HG03095 (cell line): ENCODE data around the gene CIAO3.

Source experiments
- ATAC-seq: cut with Tn5 transposase; IDR thresholded peaks from one replicate; pipeline ENCODE4 v1.9.1; 2021; ENCODE audit warnings: moderate library complexity; ENCODE audit not compliant: unreplicated experiment

CIAO3 gene

DNA sequence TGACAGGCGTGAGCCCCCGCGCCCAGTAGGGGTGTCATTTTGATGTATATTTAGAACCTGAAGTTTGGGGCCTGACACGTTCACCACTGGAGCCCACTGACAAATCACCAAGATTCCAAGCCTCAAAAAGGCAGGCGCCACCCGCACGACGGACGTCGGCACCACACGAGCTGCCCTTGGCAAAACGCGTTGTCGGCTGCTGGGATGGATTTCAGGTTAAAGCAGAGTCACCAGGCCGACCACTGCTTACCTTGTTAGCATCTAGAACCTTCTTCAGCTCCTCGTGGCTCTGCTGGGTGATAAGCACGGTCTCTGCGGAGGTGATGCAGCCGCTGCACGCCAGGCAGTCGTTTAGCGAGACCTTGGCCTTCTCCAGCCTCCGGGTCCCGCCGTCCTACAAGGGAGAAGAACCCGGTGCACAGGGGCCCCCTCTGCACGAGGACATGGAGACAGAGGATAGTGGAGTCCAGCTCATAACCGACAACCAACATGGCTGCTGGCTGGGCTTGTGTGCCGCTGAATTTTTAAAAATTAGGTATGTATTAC lies 3.8 kb downstream of the CIAO3 start:
- ATAC-seq = no peak

DNA sequence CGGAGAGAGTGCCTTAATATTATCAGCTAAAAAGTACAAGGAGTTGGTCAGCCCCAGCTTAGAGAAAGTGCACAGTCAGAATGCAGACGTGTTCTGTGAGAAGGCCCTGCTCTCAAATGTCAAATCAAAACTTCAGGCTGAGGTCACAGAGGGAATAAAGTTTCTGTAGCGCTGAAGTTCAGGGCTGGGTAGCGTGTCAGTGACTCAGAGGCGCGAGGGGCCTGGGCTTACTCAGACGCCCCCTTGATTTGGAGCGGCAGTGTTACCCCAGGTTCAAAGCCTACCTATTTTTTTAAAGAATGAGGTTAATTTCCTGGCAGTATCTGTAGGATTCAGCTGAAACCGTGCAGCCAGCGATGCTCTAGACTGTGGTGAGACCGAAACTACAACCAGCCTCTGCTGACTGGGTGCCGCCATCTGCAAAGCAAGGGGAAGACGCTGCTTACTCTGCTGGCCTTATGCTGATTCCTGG lies 4.8 kb downstream of the CIAO3 start:
- ATAC-seq = no peak

DNA sequence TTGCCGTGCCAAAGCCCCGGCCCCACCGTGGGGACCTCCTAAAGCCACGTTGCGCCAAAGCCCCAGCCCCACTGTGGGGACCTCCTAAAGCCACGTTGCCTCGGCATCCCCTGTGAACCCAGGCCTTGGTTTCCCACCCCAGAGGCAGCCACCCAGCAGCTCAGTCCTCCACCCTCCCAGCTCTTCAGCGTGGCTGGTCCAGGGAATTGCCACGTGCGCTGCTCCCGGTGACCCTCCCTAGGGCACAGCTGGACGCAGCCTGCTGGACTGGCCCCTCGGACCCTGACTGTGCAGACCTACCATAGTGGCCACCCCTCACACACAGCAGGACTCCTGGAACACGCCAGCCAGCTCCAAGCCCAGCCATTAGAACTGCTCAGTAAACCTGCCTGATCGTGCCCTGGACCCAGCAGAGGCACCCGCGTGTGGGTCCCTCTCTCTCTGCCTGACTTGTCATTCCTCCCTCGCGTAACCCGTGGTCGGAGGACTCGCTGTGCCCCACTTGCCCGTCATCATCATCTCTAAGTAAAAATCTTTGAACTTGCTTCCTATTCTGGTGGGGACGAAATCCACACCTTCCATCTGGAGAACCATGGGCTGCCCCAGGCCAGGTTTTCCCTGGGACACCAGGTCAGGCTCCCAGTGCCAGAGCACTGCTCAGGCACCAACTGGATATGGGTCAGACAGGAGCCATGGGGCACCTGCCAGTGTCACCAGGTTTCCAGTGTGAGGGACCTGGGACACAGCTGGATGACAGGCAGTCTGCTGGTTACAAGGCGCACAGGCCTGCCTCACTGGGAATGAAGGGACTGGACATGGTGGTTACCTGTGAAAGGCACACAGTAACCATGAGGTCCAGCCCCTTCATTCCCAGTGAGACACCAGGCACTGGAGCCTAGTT lies 5.6 kb downstream of the CIAO3 start:
- ATAC-seq = no peak

DNA sequence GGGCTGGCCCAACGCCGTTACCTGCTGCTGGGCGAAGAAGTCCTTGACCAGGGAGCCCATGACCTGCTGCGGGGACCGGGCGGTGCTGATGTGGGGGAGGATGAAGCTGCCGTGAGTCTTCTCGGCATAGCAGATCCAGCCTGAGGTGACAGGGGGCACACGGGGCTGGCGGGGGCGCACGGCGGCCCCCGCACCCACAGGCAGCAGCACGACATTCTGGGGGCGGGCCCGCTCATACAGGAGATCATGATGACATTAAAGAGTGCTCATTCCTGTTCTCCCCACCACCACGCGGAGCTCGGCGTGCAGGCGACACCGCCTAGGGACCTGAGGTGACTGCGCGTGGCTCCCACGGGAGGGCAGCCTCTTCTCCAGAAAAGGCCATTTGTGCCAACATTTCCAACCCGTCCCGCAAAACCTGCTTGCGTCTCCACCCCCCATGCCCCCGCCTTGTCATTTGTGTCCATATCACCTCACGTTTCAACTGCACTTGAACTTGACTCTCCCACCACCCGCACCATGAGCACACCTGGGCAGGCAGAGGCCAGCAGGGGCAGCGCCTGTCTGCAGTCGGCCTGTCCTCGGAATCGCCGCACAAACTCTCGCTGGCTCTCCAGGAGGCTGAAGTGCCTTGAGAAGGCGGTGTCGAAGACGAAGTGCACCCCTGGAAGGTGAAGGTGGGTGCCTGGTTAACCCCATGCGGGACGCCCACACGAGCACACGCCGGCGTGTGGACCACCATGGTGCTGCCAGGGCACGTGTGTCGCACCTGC lies 6.4 kb downstream of the CIAO3 start:
- ATAC-seq = no peak

DNA sequence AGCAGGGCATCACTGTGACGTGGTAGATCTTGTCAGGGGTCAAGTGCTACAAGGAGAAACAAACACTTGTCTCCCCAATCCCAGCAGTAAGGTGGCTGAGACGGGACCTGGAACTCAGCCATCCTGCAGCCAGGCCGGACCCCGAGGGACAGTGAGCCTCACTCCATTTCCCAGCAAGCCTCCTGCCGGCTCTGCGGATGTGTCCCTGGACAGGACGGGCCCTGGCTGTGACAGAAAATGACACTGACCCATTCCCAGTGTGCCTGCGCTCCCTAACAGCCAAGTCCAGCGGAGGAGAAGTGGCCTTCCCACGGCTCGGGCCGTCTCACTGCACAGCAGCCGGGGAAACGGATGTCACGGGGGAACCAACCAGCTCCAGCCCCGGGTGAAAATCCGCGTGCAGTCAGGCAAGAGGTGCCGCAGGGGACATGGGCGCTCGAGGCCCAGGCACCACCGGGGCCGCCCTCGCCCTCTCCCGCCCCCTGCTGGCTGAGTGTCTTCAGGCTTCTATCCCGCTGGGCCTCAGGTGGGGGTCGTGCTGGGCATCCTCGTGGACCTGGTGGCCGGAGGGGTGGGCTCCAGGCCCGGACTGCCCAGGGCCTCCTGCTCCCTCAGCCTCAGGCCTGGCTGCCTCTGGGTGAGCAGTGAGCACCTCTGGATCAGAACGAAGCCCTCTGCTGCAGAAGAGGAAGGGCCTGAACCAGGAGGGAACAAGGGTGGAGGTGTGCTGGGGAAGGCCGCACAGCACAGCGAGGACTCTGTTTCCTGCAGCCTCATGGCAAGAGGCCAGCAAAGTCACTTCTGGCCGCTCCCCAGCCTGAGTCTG lies 7.2 kb downstream of the CIAO3 start:
- no peak for ATAC-seq

DNA sequence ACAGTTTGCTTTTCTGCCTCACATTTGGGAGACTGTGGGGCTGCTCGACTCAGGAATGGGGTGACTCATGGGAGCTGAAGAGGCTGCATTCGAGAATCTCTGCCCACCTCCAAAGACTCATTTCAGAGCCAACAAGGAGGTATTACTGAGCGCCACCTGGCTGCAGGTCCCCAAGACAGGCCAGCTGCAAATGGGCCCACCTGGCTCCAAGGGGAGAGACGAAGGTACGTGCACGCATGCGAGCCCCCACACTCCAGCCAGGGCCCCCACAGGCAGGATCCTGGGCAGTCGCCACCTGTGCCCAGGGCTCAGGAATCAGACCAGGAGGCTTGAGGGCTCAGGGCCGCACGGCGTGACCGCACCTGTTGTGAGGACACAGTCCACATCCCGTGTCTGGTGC lies 7.9 kb downstream of the CIAO3 start:
- ATAC-seq = no peak

DNA sequence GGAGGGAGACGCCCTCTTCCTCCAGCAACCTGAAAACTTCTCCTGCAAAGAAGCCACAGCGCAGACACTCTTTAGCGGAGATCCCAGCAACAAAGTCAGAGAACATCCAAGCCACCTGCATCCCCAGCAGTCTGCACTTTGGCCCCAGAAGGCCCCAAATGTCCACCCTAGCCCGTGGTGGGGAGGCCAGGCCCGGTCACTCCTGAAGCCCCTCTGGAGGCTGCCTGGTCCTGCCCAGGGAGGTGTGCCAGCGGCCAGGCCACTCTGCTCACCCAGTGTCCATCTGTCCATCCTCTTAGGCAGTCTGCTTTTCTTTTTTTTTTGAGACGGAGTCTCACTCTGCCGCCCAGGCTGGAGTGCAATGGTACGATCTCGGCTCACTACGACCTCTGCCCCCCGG lies 8.5 kb downstream of the CIAO3 start:
- no peak for ATAC-seq

DNA sequence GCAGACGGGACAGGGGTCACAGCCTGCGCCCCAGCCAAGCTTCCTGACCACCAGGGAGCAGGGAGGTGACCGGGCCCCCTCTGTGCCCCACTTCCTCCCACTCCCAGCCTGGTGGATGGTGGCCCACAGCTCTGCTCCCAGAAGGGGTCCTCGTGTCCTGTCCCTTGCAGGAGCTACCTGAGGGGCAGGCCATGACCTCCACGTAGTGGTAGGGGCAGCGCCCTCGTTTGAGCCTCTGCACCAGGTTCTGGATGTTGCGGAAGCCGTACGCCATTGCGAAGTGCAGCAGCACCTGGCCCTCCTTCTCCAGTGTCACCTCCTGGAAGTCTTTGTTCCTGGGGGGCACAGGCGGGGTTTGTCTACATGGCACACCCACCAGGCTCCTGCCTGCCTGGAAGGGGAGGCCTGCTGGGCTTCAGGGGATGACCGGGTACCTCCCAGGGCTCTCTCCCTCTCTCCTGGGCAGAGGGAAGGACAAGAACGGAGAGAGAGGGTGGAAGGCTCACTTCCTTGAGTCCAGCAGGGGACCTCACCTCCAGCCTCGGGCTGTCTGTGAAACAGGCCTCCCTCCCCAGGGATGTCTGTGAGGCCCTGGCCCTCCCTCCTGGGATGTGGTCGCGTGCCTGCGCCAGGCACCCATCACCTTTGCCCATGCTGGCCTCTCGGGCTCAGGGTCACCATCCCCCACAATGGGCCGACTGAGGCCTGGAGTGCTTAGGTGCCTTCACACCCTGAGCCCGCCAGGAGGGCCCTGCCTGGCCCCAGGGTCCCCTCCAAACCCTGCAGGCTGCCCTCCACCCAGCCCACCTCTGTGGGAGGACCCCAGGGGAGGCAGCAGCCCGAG lies 9.9 kb downstream of the CIAO3 start:
- ATAC-seq = no peak

DNA sequence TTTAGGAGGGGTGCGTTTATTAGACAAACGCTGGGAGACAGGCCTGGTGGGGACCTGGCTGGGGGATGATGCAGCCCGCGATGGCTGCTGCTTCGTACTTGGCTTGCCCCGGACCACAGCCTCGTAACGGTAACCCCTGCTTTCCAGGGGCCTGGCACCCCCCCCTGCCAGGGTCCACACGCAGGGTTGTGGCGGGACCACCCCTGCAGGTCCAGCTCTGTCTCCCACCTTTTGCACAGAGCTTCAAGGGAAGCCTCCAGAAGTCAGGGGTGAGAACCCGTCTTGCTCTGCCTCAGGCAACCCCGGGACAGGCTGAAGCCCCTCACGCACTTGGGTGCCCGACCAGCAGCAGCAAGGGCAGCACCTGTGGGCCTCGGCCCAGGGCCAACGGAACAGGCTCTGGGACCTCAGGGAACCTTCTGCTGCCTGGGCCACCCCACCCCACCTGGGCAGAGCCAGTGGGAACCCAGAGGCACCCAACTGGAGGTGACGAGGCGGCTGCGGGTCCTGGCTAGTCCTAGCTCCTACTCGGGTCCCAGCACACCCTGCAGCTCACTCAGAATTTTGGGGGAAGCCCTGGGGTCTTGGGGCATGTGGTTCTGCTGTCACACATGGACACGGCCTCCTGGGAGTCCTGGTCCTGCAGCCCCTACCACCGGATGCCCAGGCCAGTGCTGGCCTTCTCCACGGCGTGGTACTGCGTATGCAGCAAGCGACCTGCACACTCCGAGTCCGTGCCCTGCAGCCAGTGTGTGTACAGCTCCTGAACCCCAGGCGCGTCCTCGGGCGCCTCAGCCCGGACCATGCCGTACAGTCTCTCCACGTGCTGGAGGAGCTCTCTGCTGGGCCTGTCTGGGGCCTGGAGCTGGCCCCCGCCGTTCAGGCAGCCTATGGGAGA lies 10.8 kb downstream of the CIAO3 start:
- ATAC-seq = no peak

DNA sequence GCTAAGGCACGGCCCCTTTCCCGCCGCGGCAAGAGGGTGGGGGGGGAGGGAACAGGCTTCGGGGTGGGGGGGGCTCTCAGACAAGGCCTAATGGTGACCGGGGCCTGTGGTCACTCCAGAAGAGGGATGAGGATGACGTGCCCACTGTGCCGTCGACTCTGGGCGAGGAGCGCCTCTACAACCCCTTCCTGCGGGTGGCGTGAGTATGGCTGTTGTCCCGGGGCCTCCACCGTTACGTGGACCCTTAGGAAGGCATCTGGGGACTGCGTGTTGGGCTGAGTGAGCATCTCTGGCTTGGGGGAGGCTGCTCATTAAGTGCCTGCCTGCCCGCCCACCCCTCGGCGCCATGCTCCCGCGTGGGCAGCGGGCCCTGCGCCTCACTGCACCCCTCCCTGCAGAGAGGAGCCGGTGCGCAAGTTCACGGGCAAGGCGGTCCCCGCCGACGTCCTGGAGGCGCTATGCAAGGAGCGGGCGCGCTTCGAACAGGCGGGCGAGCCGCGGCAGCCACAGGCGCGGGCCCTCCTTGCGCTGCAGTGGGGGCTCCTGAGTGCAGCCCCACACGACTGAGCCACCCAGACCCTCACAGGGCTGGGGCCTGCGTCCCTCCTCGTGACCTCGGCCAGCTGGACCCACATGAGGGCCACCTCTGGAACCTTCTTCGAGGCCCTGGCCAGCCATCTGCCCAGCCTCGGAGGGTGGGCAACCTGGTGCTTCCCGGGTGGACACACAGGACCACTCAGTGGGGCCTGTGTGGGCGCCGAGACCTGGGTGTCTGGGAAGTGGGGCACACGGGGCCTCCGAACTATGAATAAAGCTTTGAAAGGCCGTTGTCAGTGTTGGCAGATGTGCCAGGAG lies 11.7 kb downstream of the CIAO3 start:
- ATAC-seq = no peak

DNA sequence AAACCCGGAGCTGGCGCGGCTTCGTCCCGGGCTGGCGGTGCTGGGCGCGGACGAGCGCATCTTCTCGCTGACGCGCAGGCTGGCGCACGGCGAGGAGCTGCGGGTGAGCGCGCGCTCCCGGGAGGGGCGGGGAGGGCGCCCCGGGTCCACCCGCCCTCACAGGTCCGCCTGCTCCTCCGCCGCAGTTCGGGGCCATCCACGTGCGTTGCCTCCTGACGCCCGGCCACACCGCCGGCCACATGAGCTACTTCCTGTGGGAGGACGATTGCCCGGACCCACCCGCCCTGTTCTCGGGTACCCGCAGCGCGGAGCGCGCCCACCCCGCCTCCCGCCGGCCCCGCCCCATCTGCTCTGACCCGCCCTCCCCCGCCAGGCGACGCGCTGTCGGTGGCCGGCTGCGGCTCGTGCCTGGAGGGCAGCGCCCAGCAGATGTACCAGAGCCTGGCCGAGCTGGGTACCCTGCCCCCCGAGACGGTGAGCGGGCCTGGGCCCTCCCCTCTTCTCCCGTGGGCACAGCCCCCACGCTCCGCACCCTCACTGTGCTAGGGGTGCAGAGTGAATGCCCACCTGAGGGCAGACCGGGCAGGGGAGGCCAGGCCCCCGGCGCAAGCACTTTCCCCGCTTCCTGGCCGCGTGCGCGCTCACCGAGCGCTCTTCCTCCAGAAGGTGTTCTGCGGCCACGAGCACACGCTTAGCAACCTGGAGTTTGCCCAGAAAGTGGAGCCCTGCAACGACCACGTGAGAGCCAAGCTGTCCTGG lies 12.5 kb downstream of the CIAO3 start:
- ATAC-seq = no peak

DNA sequence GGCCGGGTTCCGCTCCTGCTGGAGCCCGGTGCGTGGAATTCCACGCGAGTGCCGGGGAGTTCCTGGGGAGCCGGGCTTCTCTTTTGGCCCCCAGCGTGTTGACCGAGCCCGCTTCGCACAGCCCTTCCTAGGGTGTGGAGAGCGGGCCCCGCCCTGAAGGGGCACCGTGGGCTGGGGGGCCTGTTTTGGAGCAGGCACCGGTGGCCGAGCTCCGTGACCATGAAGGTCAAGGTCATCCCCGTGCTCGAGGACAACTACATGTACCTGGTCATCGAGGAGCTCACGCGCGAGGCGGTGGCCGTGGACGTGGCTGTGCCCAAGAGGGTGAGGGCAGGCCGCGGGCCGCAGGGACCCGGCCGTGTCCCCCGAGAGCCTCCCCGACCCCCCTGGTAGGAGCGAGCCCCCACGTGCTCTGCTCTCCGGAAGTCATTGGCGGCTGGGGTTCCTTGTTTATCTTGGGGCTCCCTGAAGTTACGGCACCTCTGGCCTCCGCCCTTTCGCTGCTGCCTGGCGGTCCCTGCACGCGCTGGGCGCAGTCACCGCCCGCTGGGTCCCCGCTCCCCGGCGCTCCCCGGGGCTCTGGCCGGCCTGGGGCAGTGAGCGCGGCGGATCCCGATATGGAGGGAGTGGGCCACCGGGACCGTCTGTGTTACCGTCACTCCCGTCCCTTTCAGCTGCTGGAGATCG lies 13.4 kb downstream of the CIAO3 start:
- no peak for ATAC-seq

DNA sequence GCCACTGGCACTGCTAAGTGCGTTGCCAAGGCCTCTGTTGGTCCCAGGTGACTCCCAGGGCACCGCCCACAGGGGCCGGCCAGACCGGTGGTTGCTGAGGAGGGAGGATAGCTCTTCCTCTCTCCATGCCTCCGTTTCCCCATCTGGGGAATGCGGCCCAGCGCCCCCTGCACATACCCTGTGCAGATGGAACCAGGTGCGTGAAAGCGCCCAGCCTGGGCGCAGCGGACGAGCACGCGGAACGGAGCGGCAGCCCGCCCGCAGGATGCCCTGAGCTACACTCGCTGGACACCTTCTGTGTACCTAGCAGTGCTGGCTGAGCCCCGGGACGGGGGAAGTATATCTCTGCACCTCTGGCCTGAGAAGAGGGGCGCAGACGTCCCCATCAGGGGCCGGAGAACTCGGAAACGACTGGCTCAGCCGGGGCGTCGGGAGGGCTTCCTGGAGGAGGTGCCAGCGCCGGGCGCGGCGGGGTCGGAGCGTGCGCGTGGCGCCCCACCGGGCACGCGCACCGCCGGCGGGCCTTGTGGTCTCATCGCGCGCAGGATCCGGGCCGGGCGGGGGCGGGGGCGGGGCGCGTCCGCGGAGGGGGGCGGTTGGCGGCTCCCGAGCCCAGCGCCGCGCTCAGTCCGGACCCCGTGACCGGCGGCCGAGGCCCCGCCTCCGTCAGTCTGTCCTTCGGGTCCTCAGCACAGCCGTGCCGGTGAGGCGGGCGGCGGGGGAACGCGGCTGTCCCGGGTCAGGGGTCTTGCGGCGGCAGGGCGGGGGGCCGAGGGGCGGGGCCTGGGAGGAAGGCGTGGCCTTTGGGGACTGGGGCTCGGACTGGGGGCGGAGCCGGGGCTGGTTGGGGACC lies 14.1 kb downstream of the CIAO3 start, which contains the start of the genes CCDC78 and HAGHL:
Gene CCDC78, minus strand, starts transcription at position 6 of the 853 bp plus-strand sequence. CDS start 76 bp downstream, outside the sequence.
Gene HAGHL, plus strand, starts transcription at position 669 of the 853 bp plus-strand sequence. CDS start 404 bp downstream, outside the sequence.
- no peak for ATAC-seq

DNA sequence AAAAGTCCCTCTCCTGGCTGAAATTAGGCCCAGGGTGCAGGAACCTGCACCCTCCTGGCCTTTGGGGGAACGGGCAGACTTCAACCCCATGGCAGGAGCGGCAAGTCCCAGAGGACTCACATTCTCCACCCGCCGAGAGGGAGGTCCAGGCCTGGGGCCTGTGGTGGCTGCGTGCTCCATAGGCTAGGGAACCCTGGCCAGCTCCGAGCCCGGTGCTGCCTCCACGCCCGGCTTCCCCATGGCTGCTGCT lies 14.7 kb downstream of the CIAO3 start:
- no peak for ATAC-seq

DNA sequence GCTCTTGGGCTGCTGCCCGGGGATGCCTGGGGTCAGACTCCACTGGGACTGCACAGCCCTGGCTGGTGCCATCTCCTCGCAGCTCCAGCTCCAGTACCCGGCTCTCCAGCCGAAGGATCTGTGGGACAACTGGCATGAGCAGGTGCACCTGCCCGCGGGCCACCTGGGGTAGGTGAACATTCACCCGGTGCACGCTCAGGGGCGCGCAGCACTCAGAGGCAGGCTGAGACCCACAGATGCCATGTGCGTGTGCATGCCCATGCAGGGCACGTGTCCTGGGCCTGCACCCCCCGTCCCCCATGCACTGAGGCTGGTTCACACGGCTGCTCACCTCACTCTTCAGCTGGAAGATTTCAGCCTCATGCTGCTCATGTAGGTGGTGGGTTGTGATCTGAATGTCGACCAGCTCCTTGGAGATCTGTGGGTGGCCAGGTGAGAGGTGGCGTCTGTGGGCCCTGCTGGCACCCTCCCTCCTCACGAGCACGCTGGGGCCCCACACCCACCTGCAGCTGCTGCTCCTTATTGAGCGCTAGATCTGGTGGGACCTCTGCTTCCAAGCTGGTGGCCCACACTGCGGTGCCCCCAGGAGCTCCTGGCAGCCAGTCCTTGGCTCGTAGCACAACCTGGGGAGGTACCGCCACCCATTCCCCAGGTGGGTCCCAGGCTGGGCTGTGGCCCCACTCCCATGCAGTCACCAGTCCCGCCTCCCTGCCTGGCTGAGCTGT lies 15.2 kb downstream of the CIAO3 start:
- ATAC-seq = no peak
